ENCODE measurements around the gene GFI1B.

GFI1B gene

DNA sequence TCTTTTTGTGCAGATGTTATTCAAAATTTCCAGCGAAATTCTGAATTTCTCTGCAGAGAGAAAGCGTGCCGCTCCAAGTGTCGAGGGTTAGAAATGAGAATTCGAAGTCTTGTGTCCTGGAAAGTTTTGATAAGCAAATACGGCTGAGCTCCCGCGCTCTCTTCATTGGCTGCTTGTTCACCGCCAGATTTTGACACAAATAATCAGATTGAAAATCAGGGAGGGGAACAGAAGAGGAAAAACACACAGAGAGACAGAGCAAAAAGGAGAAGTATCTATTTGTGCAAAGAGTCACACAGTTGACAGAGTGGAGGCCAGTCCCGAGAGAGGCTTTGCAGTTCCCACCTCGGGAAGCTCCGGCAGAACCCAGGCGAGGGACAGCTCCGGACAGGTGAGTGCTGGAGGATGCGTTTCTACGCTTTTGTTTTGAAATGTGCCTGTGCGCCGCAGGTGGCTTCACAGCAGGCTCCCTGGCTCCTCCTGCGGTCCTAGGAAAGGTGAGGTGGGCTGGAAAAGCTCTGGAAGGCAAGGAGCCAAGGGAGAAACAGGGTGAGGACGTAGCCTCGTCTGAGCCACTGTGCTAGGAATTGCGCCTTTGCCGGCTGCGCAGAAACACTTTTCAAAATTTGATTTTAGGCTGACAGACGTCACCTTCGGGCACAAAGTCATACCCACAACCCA, at the start of gene GFI1B:
TSS of gene GFI1B (plus strand) at position 244 of the 681 bp plus-strand sequence. CDS start 7,985 bp downstream, outside the sequence.
- no peak for FAIRE-seq

DNA sequence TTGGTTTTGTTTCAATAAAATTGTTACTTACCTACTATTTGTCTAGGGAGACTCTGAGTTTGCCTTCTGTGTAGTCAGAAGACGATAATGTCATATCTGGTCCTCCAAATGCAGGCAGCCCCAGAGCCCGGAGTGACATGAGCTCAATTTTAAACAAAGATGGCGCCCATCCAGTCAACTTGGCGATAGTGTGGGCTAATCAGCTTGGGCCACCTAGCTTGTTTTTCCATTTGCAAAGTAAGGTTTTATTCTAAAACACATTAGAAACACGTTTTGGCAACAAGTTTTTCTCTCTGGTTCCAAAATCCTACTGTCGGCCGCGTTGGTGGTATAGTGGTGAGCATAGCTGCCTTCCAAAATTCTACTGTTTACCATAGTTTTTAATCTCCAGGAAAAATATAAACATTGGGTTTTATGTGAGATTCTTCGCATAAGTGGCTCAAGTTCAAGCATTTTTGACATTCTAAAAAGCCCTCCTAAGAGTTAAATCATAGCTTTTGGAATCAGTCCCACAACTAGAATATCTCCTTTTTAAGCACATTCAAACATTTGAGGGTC, 47.2 kb upstream of the GFI1B start:
- FAIRE-seq (no peak), DNase-seq (ENCODE audit: insufficient read length, low spot score) (no peak)

More for the DNA sequence above, at the start of gene GFI1B:
- no peak for DNase-seq (ENCODE audit: insufficient read length, low spot score)

DNA sequence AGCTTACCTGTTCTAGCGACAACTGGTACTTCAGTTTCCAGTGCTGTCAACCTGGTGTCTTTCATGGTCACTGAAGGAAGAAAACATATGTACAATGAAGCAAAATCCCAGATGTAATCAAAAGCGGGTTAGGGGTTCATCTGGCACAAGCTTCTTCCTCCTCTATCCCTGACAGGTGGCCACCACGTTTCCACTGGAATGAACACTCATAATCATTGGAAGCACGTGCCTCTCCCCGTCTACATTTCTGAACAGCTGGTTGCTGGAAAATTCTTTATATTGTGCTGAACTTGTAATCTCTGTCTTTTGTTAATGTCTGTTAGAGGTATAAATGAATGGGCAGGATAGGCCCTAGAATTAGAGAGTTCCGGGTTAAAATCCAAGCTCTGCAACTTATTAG, 43.5 kb upstream of the GFI1B start:
- DNase-seq (ENCODE audit: insufficient read length, low spot score) (no peak), FAIRE-seq (no peak)

DNA sequence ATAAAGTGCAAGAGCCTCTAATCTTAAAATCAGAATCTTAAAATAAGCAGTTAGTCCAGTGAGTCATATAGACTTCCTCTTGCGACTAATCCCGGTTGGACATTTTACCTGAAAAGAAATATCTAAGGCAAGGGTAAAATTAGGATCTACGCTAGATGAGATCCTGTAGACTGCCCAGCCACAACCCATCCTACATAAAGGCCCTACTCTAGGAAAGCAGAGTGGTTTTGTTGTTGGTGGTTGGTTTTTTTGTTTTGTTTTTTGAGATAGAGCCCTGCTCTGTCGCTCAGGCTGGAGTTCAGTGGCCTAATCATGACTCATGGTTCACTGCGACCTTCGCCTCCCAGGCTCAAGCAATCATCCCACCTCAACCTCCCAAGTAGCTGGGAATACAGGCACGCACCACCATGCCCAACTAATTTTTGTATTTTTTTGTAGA, 41.0 kb upstream of the GFI1B start:
- FAIRE-seq (no peak), DNase-seq (ENCODE audit: insufficient read length, low spot score) (no peak)

DNA sequence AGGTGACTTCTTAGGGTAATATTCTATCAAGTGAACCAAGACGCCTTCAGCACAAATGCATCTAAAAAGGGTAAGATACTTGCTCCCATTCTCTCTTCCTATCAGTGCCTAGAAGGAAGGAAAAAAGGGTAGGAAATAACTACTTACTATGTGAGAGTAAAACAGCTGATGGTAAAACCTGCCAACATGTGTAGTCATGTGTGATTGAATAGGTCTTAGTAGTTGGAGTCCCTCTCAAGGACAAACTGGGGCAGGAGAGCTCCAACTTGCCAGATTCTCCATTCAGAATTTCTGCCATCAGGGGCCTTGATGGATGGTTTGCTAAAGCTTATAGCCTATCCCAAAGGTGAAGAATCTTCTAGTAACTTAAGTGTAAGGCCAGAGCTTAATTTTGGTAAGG, 39.3 kb upstream of the GFI1B start:
- DNase-seq (ENCODE audit: insufficient read length, low spot score) = no peak
- no peak for FAIRE-seq

DNA sequence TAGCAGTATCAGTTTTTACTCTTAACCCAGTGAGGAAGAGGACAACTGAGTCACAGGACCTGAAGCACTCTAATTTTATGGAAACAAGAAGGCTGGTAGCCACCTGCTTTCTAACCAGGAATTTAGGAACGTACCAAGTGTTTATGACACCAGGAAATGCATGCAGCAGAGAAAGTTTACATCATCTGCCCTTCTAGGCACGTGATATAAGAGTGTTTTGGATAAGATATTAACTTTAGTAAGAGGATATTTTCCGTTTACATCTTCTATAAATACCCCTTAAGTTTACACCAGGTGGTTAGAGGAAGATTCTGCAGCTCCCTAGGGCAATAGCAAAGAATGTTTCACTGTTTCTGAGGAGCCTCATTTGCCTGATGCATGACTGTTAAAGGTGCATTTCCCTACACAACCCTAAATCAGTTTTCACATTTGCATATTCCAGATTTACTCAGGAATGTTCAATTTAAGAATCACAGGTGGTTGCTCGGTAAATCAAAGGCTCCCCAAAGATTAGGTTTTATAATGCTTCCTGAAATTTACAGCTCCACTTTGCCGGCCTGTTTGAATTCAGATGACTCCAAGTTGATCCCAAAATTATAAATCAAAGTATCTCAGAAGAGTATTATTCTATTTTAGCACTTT, 35.8 kb upstream of the GFI1B start:
- DNase-seq (ENCODE audit: insufficient read length, low spot score) (no peak), FAIRE-seq (no peak)

DNA sequence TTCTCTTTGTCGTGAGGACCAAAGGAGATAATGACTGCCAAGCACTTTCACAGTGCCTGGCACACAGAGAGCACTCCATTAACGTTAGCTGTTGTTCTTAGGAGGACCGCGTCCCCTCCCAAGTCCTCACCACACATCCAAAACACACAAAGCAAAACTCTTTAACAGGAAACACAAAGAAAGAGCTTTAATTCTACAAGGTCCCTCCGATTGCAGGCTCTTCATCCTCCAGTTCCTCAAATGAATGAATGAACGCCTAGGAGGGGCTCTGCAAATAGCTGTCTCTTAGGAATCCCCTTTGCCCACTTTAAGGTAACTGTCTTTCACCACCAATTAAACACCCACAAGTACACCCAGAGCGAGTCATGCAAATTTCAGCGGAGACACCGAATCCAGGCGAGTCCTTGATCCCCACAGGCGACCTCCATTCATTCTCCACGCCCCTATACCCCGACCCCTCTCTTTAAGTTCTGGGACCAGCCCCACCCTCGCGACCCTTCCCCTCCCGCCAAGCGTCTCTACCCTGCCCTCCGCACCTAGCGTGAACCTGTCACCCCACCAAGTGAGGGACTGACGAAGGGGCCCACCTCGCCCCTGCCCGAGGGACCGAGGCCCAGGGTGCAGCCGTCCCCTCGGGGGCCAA, 34.7 kb upstream of the GFI1B start:
- no peak for FAIRE-seq

DNA sequence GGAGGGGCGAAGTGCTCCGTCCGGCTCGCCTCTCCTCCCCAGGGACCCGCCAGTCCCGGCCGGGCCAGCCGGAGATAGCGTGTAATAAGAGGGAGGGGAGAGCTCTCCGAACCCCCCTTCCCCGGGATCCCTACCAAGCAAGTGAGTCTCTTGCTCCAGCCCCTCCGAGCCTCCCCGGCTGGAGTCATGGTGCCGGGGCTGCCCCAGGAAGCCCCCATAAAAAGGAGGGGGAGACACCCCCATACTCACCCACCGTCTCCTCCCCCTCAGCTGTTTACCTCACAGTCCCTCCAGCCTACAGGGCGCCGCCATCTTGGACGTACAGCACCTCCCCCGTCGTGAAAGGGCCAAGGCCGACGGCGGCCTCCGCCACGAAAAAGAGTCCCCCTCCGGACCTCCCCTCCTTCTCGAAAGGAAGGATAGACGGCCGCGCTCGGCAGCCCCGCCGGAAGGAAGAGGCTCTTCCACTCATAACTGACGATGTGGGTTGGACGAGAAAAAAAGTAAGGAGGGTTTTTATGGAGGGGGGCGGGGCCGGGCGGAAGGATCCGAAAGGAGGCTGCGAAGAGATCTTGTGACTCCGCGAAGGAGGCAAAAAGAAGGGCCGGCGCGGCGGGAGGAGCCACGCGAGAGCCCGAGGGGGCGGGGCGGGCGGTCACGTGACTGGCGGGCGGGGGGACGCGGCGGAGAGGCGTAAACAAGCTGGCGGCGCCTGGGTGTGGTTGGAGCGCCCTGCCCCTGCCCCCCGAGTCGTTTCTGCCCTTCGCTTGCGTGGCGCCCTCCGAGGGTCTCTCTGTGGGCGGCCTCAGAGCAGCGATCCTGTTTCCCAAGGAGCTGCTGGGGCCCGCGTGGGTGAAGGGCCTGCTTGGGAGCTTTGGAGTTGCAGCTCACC, 34.0 kb upstream of the GFI1B start, which contains the start of gene TSC1:
TSS of gene TSC1 (minus strand) at position 323 of the 892 bp plus-strand sequence. CDS start 15,744 bp downstream, outside the sequence.
- no peak for FAIRE-seq
- DNase-seq (ENCODE audit: insufficient read length, low spot score) = peak; percentile 83

More for the DNA sequence above, 34.7 kb upstream of the GFI1B start:
- DNase-seq (ENCODE audit: insufficient read length, low spot score) = no peak

DNA sequence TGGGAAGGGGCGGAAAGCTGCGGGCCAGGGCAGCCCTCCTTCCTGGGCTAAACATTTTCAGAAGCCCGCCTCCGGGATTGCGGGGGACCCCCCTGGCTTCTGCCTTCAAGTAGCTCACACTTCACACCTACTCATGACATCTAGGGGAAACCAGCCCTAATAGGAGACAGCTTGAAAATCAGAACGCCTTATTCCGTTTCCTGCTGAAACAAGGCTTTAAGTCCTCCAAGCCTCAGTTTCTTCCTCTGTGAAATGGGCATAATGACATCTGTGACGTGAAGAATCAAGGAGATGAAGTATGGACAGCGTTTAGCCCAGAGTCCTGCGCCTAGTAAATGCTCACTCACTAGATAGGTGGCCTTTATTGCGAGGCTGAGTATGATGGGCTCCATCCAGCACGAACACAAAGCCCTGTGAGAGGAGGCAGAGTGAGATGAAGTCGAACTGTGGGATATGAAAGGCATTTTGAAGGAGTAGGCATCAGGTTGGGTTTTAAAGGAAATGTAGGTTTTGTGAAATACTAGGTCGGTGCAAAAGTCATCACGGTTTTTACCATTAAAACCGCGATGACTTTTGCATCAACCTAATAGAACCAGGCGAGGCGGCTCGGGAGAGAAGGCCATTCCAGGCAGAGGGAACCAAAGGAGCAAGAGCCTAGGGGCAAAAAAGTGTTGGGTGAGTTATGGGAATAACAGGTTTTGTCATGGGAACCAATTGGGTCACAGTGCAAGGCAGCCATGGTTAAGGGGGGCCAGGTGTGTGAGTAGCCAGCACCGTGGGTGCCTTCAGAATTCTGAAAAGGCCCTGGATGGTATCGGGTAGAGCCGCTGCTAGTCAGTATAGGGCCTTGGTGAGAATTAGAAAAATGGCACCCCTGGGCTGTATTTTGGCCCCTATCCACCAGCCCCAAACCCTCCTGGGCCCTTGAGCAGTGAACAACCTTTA, 33.0 kb upstream of the GFI1B start:
- FAIRE-seq (no peak), DNase-seq (ENCODE audit: insufficient read length, low spot score) (no peak)

DNA sequence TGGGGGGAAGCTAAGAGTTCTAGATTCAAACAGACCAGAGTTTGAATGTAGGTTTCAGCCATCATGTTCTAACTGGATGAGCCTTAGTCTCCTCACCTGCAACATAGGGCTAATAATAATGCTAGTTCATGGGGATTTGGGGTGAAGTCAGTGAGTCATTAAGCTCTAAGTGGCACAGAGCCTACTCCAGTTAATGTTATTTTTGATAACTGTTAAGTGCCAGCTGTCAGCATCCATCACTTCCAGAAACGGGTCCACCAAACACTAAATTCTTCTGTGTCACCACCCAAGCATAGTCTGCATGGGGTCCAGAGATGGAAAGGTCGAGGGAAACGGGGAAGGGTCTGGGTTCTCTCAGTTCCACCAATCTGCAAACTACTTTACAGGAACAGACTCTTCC, 32.3 kb upstream of the GFI1B start:
- FAIRE-seq (no peak), DNase-seq (ENCODE audit: insufficient read length, low spot score) (no peak)

DNA sequence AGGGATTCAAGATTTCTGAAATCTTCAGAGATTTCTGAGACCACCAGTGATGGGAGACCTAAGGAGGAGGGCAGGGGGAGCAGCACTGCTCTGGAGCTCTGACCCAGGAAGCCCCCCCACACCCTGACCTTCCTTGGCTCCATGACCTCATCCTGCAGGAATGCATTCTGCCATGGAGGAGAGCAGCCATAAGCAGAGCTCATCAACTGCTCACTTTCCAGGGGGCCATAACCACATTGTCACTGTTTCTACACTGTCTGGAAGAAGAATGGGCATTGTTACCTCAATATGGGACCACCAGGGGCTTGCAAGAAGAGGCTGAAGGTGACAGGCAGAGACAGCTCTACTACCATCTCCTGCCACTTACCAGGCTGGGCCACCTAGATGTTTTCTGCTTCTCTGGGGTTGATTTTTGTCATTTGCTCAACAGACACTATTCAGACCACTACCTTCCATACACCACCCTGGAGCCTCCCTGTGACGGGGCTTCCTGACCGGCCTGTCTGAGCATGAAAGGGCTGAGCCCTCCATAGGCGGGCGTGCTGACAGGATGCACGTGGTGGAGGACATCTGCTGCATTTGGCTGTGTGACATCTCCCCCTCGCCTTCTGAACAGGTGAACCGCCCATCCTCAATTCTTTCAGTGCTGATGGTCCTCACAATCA, 31.7 kb upstream of the GFI1B start:
- FAIRE-seq (no peak), DNase-seq (ENCODE audit: insufficient read length, low spot score) (peak; percentile 70)

DNA sequence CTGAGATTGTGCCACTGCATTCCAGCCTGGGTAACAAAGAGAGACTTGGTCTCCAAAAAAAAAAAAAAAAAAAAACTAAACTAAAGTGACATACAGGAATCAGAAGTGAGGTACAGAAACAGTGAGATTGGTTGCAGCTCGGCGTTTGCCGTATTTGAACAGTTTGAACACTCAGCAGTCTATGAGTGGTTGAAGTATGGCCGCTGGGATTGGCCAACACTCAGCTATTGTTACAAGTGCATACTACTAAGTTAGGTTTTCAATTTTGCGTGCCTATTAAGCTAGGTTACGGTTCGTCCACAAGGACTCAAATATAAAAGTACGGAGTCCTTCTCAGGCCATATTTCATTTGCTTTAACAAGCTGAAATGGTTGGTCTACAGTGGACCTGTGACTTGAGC, 30.7 kb upstream of the GFI1B start:
- DNase-seq (ENCODE audit: insufficient read length, low spot score) (no peak), FAIRE-seq (no peak)

DNA sequence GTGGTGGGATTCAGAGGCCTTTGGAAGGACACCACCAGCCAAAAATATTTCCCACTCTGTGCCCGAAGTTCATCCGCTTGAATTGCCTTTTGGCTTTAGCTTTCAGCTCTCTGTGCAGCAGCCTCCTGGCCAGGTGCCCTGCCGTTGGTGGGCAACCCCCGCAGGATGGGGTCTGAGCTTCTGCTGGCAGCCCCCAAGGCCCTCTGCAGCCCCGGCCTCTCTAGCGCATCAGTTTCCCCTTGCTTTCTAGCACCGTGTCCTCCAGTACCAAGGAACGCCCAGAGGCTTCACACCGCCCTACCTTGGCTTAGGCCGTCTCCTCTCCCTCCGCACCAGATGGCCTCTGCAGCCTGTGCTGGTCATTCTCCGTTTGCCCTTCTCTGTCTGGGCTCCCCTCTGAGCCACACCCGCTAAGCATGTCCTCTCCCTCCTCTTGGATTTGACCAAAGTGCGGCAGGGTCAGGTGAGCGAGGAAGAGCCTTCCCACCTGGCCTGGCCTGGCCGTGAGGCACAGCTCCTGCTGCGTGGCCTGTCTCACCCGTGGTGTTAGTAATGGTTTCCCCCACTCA, 29.9 kb upstream of the GFI1B start:
- DNase-seq (ENCODE audit: insufficient read length, low spot score) = no peak
- no peak for FAIRE-seq

DNA sequence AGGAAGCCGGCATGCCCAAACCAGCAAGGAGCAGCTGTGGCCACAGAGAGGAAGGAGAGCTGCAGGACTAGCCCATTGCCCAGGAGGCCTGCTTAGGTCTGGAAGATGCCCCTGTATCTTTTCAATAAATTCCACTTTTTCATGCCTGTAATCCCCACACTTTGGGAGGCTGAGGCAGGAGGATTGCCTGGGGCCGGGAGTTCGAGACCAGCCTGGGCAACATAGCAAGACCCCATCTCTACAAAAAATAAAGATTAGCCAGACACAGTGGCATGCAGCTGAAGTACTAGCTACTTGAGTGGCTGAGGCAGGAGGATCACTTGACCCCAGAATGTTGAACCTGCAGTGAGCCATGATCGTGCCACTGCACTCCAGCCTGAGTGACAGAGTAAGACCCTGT, 28.8 kb upstream of the GFI1B start:
- DNase-seq (ENCODE audit: insufficient read length, low spot score) (no peak), FAIRE-seq (no peak)

DNA sequence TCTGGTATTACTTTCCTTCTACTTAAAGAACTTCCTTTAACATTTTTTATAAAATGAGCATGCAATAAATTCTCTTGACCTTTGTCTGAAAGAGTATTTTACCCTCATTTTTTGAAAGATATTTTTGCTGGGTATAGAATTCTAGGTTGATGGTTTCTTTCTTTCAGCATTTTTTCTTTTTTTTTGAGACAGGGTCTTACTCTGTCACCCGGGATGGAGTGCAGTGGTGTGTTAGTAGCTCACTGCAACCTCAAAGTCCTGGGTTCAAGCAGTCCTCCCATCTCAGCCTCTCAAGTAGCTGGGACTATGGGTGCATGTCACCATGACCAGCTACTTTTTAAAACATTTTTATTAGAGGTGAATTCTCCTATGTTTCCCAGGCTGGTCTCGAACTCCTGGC, 23.4 kb upstream of the GFI1B start:
- DNase-seq (ENCODE audit: insufficient read length, low spot score) (no peak), FAIRE-seq (no peak)

DNA sequence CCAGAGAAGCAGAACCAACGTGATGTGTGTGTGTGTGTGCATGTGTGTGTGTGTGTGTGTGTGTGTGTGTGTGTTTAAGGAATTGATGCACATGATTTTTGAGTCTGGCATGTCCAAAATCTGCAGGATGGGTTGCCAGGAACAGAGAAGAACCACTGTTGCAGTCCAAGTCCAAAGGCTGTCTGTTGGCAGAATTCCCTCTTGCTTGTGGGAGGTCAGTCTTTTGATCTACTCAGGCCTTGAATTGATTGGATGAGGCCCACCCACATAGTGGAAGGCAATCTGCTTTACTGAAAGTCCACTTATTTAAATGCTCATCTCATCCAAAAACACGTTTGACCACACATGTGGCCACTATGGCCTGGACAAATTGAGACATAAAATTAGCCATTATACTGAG, 22.7 kb upstream of the GFI1B start:
- FAIRE-seq (no peak), DNase-seq (ENCODE audit: insufficient read length, low spot score) (no peak)

DNA sequence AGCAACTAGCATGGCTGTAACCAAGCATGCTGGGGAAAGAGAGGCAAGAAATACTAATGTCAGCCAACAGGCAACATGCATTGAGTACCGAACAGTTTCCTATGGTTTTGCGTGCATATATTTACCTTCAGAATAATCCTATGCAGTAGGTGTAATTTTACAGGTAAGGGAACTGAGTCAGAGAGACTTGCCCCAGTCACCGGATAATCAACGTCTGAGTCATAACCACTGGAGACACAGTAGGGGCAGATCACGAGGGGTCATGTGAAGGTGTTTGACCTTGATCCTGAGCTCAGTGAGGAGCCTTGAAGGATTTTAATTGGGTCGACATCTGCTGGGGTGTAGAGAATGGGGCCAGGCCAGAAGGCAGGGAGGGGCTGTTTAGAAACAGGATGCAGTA, 20.7 kb upstream of the GFI1B start:
- DNase-seq (ENCODE audit: insufficient read length, low spot score) = no peak
- no peak for FAIRE-seq

DNA sequence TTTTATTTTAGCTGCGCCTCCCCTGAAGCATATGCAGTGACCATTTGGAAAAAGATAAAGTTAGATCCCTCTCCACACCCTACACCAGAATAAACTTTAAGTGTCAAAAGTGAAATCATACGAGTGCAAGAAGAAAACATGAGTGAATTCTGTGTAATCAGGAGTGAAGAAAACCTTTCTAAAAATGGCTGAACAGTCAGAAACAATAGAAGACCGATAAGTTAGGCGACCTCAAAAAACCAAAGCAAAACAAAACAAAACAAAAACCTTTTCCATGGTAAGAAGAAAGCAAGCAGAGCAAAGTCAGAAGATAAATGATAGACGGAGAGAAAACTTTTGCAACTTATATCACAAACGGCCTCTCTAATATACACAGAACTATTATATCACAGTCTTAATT, 17.5 kb upstream of the GFI1B start:
- no peak for DNase-seq (ENCODE audit: insufficient read length, low spot score)

DNA sequence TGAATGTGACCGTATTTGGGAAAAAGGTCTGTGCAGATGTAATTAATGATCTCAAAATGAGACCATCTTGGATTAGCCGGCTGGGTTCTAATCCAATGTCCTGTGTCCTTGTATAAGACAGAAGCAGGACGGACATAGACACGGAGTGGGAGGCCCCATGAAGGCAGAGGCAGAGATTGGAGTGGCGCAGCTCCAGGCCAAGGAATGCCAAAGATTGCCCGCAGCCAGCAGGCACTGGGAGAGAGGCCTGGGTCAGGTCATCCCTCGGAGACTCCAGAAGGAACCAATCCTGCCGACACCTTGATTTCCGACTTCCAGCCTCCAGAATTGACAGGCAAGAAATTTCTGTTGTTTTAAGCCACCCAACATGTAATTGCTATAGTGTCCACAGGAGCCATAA, 13.0 kb upstream of the GFI1B start:
- DNase-seq (ENCODE audit: insufficient read length, low spot score) (no peak), FAIRE-seq (no peak)

More for the DNA sequence above, 17.5 kb upstream of the GFI1B start:
- no peak for FAIRE-seq
